ENCODE results near the gene NME7. TPM values are rescaled to one million over a fixed set of nuclear protein-coding genes. Genes with fewer than 3 reads are reported as not detected.

NME7 gene
- total RNA-seq, 6 experiments from 2014 or later: 16.0 to 22.2 (median 18.7) TPM

DNA sequence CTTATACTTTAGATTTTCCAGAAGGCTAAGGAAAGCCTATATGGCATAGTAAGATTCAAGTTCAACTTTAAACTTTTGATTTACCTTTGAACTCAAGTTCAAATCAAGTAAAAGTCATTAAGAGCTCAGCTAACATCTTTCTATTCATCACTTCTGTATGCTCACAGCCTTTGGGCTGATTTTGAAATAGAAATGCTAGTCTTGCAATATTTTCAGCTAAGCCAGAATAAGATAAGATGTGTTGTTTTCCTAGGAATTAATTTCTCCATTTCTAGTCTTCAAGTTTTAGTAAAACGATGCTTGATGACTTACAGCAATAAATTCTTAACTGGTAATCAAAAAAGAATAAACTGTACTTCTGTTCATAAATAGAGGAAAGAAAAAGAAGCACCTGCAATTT is 225.5 kb downstream of the NME7 start:
- no peaks in the 10 kb centered on the region for H3K9me3 Mint-ChIP-seq
- peaks cover 5% of the 10 kb centered on the region for H3K4me1 Mint-ChIP-seq (ENCODE audit: low read depth)
- TF ChIP-seq, protein P1, sequence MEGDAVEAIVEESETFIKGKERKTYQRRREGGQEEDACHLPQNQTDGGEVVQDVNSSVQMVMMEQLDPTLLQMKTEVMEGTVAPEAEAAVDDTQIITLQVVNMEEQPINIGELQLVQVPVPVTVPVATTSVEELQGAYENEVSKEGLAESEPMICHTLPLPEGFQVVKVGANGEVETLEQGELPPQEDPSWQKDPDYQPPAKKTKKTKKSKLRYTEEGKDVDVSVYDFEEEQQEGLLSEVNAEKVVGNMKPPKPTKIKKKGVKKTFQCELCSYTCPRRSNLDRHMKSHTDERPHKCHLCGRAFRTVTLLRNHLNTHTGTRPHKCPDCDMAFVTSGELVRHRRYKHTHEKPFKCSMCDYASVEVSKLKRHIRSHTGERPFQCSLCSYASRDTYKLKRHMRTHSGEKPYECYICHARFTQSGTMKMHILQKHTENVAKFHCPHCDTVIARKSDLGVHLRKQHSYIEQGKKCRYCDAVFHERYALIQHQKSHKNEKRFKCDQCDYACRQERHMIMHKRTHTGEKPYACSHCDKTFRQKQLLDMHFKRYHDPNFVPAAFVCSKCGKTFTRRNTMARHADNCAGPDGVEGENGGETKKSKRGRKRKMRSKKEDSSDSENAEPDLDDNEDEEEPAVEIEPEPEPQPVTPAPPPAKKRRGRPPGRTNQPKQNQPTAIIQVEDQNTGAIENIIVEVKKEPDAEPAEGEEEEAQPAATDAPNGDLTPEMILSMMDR (IDR thresholded peaks at IDR 0.05): no peak
- no peak for DNase-seq
- no peak overlapping the region for H3K4me3 Mint-ChIP-seq
- H3K27ac Mint-ChIP-seq: no peak overlapping the region
- H3K27me3 Mint-ChIP-seq (ENCODE audit: insufficient read depth): no peaks in the 10 kb centered on the region
- H3K36me3 Mint-ChIP-seq (ENCODE audit: low read depth): no peaks in the 10 kb centered on the region

GRCh38 chr1:169141356-169141755 is 226.2 kb downstream of the NME7 start:
- H3K4me3 Mint-ChIP-seq: no peak overlapping the region
- no peaks in the 10 kb centered on the region for H3K27me3 Mint-ChIP-seq (ENCODE audit: insufficient read depth)
- H3K4me1 Mint-ChIP-seq (ENCODE audit: low read depth): peaks cover 5% of the 10 kb centered on the region
- no peak overlapping the region for H3K27ac Mint-ChIP-seq
- TF ChIP-seq, protein P1 (IDR thresholded peaks at IDR 0.05): no peak
- DNase-seq: no peak
- H3K36me3 Mint-ChIP-seq (ENCODE audit: low read depth): no peaks in the 10 kb centered on the region
- no peaks in the 10 kb centered on the region for H3K9me3 Mint-ChIP-seq

GRCh38 chr1:169138866-169139670 is 228.5 kb downstream of the NME7 start:
- H3K27me3 Mint-ChIP-seq (ENCODE audit: insufficient read depth): no peaks in the 10 kb centered on the region
- no peaks in the 10 kb centered on the region for H3K36me3 Mint-ChIP-seq (ENCODE audit: low read depth)
- no peak overlapping the region for H3K27ac Mint-ChIP-seq

DNA sequence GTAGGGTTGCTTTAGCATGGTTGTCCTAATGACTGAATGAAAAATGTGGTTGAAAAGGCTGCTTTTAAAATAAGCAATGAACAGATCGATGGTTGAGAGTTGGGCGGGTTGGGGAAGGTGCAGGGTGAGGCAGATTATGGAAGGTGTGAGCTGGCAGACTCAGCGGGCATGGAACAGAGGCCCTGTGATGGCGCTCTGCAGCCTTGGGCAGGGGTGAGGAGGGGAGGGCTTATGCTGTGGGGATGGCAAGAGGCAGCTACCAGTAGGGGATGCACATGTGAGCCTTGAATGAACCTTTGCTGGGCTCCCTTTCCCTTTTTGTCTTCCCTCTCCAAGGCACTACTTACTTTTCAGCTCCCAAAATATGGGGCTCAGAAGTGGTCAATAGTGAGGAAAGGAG is 230.2 kb downstream of the NME7 start:
- Mint-ChIP-seq H3K4me3 (no peak overlapping the region), H3K4me1 (ENCODE audit: low read depth) (peaks cover 10% of the 10 kb centered on the region), H3K27ac (no peak overlapping the region), H3K9me3 (no peaks in the 10 kb centered on the region), H3K27me3 (ENCODE audit: insufficient read depth) (no peaks in the 10 kb centered on the region), H3K36me3 (ENCODE audit: low read depth) (peaks cover 4% of the 10 kb centered on the region)
- no peak for DNase-seq
- TF ChIP-seq, protein P1 (IDR thresholded peaks at IDR 0.05): no peak

More at GRCh38 chr1:169138866-169139670, 228.5 kb downstream of the NME7 start:
- Mint-ChIP-seq H3K4me1 (ENCODE audit: low read depth) (peaks cover 5% of the 10 kb centered on the region), H3K9me3 (no peaks in the 10 kb centered on the region), H3K4me3 (no peak overlapping the region)
- DNase-seq: no peak
- TF ChIP-seq, protein P1 (IDR thresholded peaks at IDR 0.05): no peak

DNA sequence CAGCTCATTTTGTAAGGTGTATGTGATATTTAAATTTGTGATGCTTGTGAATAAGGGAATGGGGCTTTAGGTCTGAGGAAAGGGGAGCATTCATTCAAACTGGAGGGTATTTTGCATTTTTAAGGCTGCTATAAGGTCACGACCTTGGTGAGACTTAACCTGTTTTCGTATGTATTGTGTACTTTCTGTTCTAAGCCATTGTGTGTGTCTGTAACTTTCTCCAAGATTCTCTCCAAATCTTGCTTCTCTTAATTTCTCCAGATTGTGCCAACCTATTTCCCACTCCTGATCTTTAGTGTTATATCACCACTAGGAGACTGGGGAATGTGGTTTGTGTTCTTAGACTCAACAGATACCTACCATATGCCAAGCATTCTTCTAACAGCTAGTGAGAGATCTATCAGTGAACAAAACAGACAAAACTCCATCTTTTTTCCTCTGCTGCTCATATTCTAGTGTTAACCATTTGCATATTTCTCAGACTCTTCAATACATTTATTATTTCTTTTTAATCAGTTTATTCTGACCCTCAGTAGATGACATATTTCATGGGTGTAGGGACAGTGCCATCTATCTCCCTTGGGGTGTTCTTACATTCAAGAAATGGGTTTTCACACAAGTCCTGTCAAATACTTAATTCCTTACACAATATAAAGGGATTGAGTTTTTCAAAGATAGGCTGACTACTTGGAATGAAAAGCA is 233.6 kb downstream of the NME7 start:
- Mint-ChIP-seq H3K36me3 (ENCODE audit: low read depth) (peaks cover 31% of the 10 kb centered on the region), H3K27ac (no peak overlapping the region), H3K4me3 (no peak overlapping the region), H3K27me3 (ENCODE audit: insufficient read depth) (no peaks in the 10 kb centered on the region; the same call in 1 of the 2 replicates), H3K9me3 (no peaks in the 10 kb centered on the region), H3K4me1 (ENCODE audit: low read depth) (peaks cover 24% of the 10 kb centered on the region)
- DNase-seq: no peak
- TF ChIP-seq, protein P1 (IDR thresholded peaks at IDR 0.05): peak; percentile 66
